Lower leg skin (tissue), 4 donors: Measurements from ENCODE around the gene SULF2. TPM values are rescaled to one million over a fixed set of nuclear protein-coding genes. Genes with fewer than 3 reads are reported as not detected.

ENCODE experiments used
- DNase-seq, 2 donors: peaks; one replicate each; pipeline ENCODE4 v3.0.0-alpha.2; 2019; ENCODE audit warnings: low spot score in 2 of 2
- H3K4me3 ChIP-seq: fragments of 200-600 bp; sonication (generic); 2 replicates; pipeline ENCODE4 v1.5.1; 2017; ENCODE audit warnings: mild to moderate bottlenecking, low read depth; ENCODE audit not compliant: poor library complexity, severe bottlenecking
- POLR2A ChIP-seq, 2 donors: fragments of 450-650 bp; IDR thresholded peaks; one replicate each; pipeline ENCODE4 v1.6.1; 2016 to 2017; ENCODE audit warnings: antibody characterized with exemption in 2 of 2, mild to moderate bottlenecking in 1 of 2, moderate library complexity in 1 of 2
- WGBS, 2 donors: methylation state at CpG; one replicate each; pipeline ENCODE4 v1.1.5; 2018; 5-methylcytosine and 5-hydroxymethylcytosine counted together
- intact Hi-C: fragments of 100-400 bp; cut with DNase I; formaldehyde crosslinking; loops from one replicate; pipeline ENCODE4 v1.15.0; 2023; ENCODE audit warnings: low total_unique reads
- total RNA-seq, 4 donors: library from RNA; depleted of rRNA; stranded (reverse); fragments of >200 nt; gene quantifications; one replicate each; pipeline ENCODE4 v1.1.0, GENCODE V29; 2016
- TF ChIP-seq, protein P1 (sequence below), 3 donors: fragments of 450-650 bp; IDR thresholded peaks; one replicate each; pipeline ENCODE4 v1.5.1; 2016; ENCODE audit warnings: antibody characterized with exemption in 3 of 3, mild to moderate bottlenecking in 3 of 3, moderate library complexity in 2 of 3

Gene SULF2
- total RNA-seq, 4 donors from 2014 or later: 18.3 to 83.0 (median 28.0) TPM

GRCh38 chr20:47815416-47815806 is 30.1 kb upstream of the SULF2 start:
- DNase-seq: no peak
- 85 to 86% methylated on average over 3 of the region's 3 CpGs for WGBS, 2 donors
- H3K4me3 ChIP-seq: no peak overlapping the region
- intact Hi-C loops: no loop called here
- TF ChIP-seq POLR2A (IDR thresholded peaks at IDR 0.05): no peak
- TF ChIP-seq, protein P1, sequence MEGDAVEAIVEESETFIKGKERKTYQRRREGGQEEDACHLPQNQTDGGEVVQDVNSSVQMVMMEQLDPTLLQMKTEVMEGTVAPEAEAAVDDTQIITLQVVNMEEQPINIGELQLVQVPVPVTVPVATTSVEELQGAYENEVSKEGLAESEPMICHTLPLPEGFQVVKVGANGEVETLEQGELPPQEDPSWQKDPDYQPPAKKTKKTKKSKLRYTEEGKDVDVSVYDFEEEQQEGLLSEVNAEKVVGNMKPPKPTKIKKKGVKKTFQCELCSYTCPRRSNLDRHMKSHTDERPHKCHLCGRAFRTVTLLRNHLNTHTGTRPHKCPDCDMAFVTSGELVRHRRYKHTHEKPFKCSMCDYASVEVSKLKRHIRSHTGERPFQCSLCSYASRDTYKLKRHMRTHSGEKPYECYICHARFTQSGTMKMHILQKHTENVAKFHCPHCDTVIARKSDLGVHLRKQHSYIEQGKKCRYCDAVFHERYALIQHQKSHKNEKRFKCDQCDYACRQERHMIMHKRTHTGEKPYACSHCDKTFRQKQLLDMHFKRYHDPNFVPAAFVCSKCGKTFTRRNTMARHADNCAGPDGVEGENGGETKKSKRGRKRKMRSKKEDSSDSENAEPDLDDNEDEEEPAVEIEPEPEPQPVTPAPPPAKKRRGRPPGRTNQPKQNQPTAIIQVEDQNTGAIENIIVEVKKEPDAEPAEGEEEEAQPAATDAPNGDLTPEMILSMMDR (IDR thresholded peaks at IDR 0.05): no peak

DNA sequence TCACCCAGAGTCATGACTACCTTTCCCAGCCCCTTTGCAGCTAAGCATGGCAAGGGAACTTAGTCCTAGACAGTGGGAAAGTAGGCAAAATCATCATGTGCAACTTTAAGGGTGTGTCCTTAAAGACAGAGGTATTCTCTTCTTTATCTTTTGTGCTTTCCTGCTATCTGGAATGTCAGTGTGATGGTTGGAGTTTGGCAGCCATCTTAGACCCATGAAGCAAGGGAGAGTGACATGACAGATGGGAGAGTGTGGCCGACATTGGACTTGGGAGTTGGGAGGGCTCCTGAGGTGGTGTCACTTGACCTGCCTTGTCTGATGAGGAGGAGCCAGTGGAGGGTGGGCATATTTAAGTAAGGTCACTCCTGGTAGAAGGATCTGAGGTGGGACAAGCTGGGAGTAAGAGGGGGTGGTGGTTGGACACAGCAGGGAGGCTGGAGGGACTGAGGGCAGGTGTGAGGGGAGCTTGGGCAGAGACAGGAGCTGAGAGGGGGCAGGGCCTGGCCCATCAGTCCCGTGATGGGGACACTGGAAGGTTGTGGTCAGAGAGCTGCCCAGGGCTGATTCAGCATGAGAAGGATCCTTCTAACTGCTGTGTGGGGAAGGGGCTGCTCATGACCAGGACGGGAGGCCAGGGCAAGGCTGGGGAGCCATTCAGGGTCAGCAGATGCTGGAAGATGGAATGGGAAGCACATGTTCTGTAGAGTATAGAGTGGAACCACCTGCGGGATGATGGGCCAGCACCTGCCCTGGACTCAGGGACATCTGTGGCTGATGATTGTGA is 29.5 kb upstream of the SULF2 start:
- TF ChIP-seq, protein P1 (IDR thresholded peaks at IDR 0.05): no peak
- TF ChIP-seq POLR2A (IDR thresholded peaks at IDR 0.05): no peak
- intact Hi-C loops: no loop called here
- H3K4me3 ChIP-seq: no peak overlapping the region
- no peak for DNase-seq
- 76 to 82% methylated on average over 4 of the region's 4 CpGs for WGBS, 2 donors

- intact Hi-C loops: no loop called here
- WGBS, 2 donors: 78 to 80% methylated on average over 17 to 18 of the region's 18 CpGs
- DNase-seq: no peak
- TF ChIP-seq POLR2A (IDR thresholded peaks at IDR 0.05): no peak
- TF ChIP-seq, protein P1 (IDR thresholded peaks at IDR 0.05): no peak
- no peak overlapping the region for H3K4me3 ChIP-seq
These were observed 25.6 kb upstream of the SULF2 start for GRCh38 chr20:47810721-47811347.

DNA sequence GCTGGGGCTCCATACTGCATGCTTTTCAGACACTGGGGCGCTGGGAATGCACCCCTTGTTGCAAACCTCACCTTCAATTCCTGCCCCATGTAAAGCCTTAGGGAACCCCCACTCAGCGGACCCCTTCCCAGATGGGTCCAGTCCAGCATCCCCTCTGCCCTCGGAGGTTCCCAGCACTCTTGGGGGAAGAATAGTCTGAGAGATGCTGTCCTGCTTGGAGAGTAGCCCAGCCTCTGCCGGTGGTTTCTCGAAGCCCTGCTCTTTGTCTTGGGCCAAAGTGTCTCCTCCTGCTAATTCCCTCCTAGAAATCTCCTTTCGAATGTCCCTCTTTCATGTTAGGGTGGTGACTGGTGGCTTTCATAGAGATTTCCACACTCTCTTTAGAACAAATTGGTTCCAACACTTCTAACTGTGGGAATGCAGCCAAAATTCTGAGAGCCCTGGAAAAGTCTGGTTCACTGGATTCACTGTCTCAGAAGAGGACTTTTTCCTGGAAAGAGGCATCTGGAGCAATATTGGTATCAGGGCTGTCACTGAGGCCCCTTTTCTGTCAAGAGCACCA is 24.9 kb upstream of the SULF2 start:
- WGBS, 2 donors: 49 to 53% methylated on average over 6 of the region's 6 CpGs
- intact Hi-C loops: no loop called here
- TF ChIP-seq, protein P1 (IDR thresholded peaks at IDR 0.05): no peak
- no peak for TF ChIP-seq POLR2A (IDR thresholded peaks at IDR 0.05)
- H3K4me3 ChIP-seq: no peak overlapping the region
- DNase-seq: no peak

DNA sequence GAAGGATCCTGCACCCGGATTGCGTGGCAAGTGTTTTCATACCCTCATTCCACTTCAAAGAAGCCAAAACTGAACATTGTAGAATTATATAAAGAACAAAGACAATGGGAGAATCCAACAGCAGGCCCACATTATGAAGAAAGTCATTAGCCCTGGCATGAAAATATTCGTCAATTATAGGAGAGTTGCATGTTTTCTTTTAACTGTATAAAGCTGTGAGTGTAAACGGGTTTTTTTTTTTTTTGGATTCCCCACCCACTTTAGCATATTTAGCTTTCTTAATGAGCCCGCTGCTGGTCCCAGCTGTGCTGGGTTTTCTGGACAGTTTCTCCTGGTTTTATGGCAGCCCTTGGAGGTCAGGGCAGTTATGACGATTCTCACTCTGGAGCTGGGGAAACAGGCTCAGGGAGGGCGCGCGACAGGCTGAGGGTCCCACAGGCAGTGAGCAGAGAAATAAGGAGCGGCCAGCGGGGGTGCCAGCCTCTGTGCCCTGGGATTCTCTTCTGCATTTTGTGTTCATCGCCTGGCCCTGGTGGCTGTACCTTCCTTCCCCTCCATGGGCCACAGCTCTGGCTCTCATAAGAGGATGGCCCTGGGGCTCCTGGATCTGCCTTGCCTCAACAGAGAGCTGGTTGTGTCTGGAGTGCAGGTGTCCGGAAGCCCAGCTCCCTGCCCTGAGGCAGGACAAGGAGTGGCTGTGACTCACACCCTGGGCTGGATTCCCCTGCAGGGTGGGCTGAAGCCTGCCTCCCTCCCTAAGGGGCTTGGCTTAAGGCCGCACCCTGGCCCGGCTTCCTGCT is 24.1 kb upstream of the SULF2 start:
- WGBS, 2 donors: 44 to 45% methylated on average over 15 of the region's 15 CpGs
- DNase-seq: no peak
- intact Hi-C loops: no loop called here
- no peak overlapping the region for H3K4me3 ChIP-seq
- TF ChIP-seq, protein P1 (IDR thresholded peaks at IDR 0.05): no peak
- TF ChIP-seq POLR2A (IDR thresholded peaks at IDR 0.05): no peak
